ENCODE results near the gene RECQL. TPM values are rescaled to one million over a fixed set of nuclear protein-coding genes. Genes with fewer than 3 reads are reported as not detected.

Gene RECQL
- total and polyA plus RNA-seq, 2 of the 4 experiments (the other 2 are of a cell fraction): 29.4 to 67.0 TPM

DNA sequence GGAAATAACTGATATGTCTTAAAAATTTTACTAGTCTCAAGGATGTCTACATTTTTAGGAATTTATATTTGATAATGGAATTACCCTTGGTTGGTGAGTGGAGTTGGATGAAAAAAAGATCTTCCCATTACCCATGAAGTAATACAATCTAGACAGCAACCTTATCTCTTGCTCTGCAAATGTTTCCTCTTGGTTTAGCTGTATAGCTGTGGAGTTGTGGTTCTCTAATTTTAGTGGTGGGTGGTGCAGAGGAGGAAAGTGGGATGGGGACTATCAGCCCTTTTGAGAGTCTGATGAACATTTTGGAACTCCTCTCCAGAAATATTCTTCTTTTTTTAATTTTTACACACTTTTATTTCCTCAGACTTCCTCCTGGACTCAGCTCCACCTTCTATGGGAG lies 41.7 kb upstream of the RECQL start:
- Histone ChIP-seq H3K4ac (ENCODE audit: low read depth, low read length) (no peak overlapping the region), H3K9me3 (ENCODE audit: control insufficient read depth, insufficient read depth, low read length) (no peaks in the 10 kb centered on the region), H3K14ac (replicated peaks; ENCODE audit: low read depth, low read length) (no peak overlapping the region), H3K79me1 (ENCODE audit: low read depth in 1 of 2, low read length in 2 of 2) (no peaks in the 10 kb centered on the region), H3K56ac (ENCODE audit: extremely low read depth, insufficient read depth, low read length) (no peak overlapping the region), H2BK120ac (ENCODE audit: low read depth, low read length) (no peak overlapping the region), H3K23ac (ENCODE audit: low read depth, low read length) (no peak overlapping the region), H3K27me3 (ENCODE audit: control insufficient read depth, insufficient read depth, low read length) (0 out of 2 replicates have a peak, but pooled peaks cover 2% of the 10 kb centered on the region), H3K9ac (ENCODE audit: low read depth, low read length) (no peak overlapping the region), H4K8ac (ENCODE audit: low read depth in 2 of 2, low read length in 2 of 2) (no peak overlapping the region), H2AK9ac (replicated peaks; ENCODE audit: low read depth, low read length, poor library complexity) (no peak overlapping the region), H4K20me1 (ENCODE audit: insufficient read depth, low read length) (no peaks in the 10 kb centered on the region), H3K9me1 (ENCODE audit: insufficient read depth, low read length) (no peaks in the 10 kb centered on the region), H3K4me1 (ENCODE audit: control insufficient read depth, insufficient read depth, low read length) (no peaks in the 10 kb centered on the region), H2AFZ (replicated peaks; ENCODE audit: low read length, poor library complexity) (no peak overlapping the region), H3K4me3 (ENCODE audit: insufficient read depth, low read depth, low read length) (no peak overlapping the region), H3K36me3 (ENCODE audit: control insufficient read depth, insufficient read depth, low read length) (no peaks in the 10 kb centered on the region), H4K5ac (ENCODE audit: low read depth, low read length) (no peak overlapping the region), H2BK5ac (ENCODE audit: low read depth, low read length, poor library complexity, severe bottlenecking) (no peak overlapping the region), H3K27ac (ENCODE audit: insufficient read depth, low read length) (no peak overlapping the region), H4K91ac (ENCODE audit: insufficient read depth, low read depth, low read length) (no peak overlapping the region), H2BK20ac (ENCODE audit: low read depth, low read length) (no peak overlapping the region), H3K18ac (ENCODE audit: low read depth, low read length) (no peak overlapping the region), H3K4me2 (ENCODE audit: low read depth, low read length) (no peak overlapping the region), H2AK5ac (ENCODE audit: low read depth, low read length) (no peak overlapping the region), H2BK15ac (ENCODE audit: low read depth, low read length) (no peak overlapping the region)
- CTCF ChIA-PET: no interaction called here
- no TSS peak for BruUV-seq (replicated peaks)
- ATAC-seq (ENCODE audit: low read depth) (no peak), DNase-seq (no peak)
- dilution Hi-C loops (cut with HindIII; ENCODE audit: low sequenced_read_pairs, unreplicated experiment): no loop called here
- TF ChIP-seq RFX5 (IDR thresholded peaks at IDR 0.05; ENCODE audit: low read depth, low read length): no peak
- no peak for TF ChIP-seq CEBPB (IDR thresholded peaks at IDR 0.05; ENCODE audit: low read depth, low read length)
- no peak for TF ChIP-seq RCOR1 (IDR thresholded peaks at IDR 0.05; ENCODE audit: insufficient replicate concordance, low read length)
- no peak for TF ChIP-seq CHD1 (IDR thresholded peaks at IDR 0.05; ENCODE audit: low read depth, low read length)
- no peak for TF ChIP-seq RAD21 (IDR thresholded peaks at IDR 0.05; ENCODE audit: low read length)
- no peak for TF ChIP-seq MXI1 (IDR thresholded peaks at IDR 0.05; ENCODE audit: borderline replicate concordance, low read depth, low read length)
- no peak for TF ChIP-seq POLR2A (IDR thresholded peaks at IDR 0.05; ENCODE audit: low read depth, low read length)
- TF ChIP-seq, protein P1, sequence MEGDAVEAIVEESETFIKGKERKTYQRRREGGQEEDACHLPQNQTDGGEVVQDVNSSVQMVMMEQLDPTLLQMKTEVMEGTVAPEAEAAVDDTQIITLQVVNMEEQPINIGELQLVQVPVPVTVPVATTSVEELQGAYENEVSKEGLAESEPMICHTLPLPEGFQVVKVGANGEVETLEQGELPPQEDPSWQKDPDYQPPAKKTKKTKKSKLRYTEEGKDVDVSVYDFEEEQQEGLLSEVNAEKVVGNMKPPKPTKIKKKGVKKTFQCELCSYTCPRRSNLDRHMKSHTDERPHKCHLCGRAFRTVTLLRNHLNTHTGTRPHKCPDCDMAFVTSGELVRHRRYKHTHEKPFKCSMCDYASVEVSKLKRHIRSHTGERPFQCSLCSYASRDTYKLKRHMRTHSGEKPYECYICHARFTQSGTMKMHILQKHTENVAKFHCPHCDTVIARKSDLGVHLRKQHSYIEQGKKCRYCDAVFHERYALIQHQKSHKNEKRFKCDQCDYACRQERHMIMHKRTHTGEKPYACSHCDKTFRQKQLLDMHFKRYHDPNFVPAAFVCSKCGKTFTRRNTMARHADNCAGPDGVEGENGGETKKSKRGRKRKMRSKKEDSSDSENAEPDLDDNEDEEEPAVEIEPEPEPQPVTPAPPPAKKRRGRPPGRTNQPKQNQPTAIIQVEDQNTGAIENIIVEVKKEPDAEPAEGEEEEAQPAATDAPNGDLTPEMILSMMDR (conservative IDR thresholded peaks at IDR 0.05; ENCODE audit: low read depth, low read length): no peak
- TF ChIP-seq, protein P2, sequence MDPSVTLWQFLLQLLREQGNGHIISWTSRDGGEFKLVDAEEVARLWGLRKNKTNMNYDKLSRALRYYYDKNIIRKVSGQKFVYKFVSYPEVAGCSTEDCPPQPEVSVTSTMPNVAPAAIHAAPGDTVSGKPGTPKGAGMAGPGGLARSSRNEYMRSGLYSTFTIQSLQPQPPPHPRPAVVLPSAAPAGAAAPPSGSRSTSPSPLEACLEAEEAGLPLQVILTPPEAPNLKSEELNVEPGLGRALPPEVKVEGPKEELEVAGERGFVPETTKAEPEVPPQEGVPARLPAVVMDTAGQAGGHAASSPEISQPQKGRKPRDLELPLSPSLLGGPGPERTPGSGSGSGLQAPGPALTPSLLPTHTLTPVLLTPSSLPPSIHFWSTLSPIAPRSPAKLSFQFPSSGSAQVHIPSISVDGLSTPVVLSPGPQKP (IDR thresholded peaks at IDR 0.05; ENCODE audit: borderline replicate concordance, low read depth, low read length): no peak
- intact Hi-C loops (cut with micrococcal nuclease): no loop called here
- POLR2A ChIA-PET (ENCODE audit: unreplicated experiment): no interaction called here
- in situ Hi-C loops (cut with MboI; ENCODE audit: low sequenced_read_pairs): no loop called here
